HG03045 (cell line): ENCODE measurements around the gene IRAK2.
"Not testable (repeated sequence)": the region's sequence is repeated elsewhere in the genome, so short reads cannot be mapped to it uniquely, and the experiment has no call there.

Experiments
- ATAC-seq: cut with Tn5 transposase; IDR thresholded peaks from one replicate; pipeline ENCODE4 v1.9.1; 2021; ENCODE audit warnings: mild to moderate bottlenecking, moderate library complexity; ENCODE audit not compliant: unreplicated experiment

The IRAK2 gene, protein sequence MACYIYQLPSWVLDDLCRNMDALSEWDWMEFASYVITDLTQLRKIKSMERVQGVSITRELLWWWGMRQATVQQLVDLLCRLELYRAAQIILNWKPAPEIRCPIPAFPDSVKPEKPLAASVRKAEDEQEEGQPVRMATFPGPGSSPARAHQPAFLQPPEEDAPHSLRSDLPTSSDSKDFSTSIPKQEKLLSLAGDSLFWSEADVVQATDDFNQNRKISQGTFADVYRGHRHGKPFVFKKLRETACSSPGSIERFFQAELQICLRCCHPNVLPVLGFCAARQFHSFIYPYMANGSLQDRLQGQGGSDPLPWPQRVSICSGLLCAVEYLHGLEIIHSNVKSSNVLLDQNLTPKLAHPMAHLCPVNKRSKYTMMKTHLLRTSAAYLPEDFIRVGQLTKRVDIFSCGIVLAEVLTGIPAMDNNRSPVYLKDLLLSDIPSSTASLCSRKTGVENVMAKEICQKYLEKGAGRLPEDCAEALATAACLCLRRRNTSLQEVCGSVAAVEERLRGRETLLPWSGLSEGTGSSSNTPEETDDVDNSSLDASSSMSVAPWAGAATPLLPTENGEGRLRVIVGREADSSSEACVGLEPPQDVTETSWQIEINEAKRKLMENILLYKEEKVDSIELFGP

DNA sequence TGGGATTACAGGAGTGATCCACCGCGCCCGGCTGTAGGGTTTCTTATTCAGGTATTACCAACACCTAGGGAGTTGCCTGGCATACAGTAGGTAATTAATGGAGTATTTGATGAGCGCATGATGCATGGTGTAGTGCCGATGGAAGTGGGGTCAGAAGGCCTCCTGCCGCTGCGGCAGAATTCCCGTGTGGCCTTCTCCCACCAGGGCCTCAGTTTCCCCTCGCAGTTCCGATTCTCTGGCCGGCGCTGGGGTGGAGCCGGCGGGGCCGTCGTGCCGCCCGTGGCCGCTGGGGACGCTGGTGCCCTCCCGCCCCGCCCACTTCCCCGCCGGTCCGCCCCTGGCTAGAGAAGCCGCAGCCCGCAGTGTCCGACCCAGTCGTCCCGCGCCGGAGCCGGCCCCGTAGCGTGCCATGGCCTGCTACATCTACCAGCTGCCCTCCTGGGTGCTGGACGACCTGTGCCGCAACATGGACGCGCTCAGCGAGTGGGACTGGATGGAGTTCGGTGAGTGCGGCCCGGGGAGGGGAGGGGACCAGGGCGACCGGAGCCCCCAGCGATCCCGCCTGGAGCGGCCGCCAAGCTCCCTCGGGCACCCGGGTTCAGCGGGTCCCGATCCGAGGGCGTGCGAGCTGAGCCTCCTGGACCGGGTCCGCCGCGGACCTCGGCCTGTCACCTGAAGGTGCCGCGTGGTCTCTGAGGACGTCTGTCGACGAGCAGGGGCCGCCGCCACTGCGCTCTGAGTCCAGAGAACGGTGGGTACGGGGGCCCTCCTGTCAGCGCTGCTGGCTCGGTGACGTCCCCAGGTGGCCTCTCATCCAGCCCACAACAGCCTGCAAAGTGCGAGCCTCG lies at the start of gene IRAK2:
IRAK2 (plus strand) TSS at position 374 of the 848 bp plus-strand sequence; CDS start at position 410, 36 bp downstream.
- peak; percentile 85 for ATAC-seq

DNA sequence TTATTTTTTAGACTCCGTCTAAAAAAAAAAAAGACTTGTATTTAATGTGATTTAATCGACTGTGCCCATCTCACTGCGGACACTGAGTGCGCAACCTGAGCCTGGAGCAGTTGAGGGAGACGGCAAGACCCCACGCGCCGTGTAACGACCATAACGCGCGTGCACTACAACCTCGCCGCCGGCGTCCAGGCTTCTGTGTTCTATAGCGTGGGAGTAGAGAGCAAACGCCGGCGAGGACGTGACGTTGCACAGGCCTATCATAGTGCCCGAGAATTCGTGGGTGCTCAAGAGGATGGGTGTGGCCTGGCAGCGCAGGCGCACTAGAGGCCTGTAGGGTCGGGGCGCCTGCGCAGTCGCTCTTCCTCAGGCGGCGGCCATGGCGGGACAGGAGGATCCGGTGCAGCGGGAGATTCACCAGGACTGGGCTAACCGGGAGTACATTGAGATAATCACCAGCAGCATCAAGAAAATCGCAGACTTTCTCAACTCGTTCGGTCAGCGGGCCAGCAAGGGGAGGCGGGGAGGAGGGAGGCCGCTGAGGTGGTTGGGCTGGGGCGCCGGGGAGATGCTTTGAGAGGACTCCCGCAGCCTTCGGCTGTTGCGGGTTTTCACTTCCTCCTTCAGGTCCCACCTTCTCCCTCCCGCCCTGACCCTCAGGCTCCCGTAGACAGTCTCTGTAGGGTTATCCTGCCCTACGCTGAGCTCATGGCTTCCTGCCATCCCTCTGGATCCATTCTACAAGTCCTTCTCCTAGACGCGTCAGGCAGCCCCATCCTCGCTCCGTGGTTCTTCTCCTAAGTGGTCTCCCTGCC lies 49.2 kb upstream of the IRAK2 start, which contains the start of gene BRK1:
BRK1 (plus strand) TSS at position 350 of the 812 bp plus-strand sequence; CDS start at position 377, 27 bp downstream.
- peak; percentile 94 for ATAC-seq

DNA sequence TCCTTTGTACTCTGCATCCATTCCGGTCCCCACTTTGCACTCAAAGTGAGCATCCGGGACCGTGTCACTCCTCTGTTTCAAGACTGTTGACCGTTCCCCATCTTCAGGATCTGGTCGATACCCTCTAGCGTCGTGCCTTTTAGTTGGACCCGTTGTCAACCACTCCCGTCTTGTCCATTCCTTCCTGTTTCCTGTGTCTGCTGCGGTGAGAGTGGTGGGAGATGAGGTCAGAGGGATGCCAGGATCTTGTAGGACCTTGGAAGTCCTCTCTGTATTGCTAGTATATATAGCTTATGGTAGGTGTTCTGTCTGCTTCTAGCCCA lies 48.6 kb upstream of the IRAK2 start:
- ATAC-seq, result no peak

DNA sequence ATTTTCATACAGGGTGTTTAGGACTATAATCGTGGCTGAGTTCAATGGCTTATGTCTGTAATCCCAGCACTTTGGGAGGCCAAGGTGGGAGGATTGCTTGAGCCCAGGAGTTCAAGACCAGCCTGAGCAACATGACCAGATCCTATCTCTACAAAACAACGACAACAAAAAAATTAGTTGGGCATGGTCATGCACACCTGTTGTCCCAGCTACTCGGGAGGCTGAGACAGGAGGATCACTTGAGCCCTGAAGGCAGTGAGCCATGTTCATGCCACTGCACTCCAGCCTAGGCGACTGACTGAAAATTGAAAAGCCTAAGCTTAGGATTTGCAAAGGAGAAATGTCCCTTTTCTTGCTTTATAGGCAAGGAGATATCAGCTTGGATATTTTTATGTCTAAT lies 47.8 kb upstream of the IRAK2 start:
- ATAC-seq, result no peak

DNA sequence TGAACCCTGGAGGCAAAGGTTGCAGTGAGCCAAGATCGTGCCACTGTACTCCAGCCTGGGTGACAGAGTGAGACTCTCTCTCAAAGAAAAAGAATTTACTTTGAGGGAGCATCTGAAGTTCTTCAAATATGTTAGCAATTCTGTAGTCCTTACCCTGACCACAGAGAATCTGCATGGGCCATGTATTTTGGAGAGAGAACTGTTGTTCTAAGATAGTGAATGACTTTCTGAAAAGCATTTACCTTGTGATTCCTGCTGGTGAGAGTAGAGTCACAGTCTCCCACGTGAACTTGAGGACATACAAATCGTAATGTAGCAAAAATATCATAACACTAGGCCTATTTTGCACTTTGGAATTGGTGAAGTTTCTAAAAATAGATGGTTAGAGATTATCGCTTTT lies 45.3 kb upstream of the IRAK2 start:
- ATAC-seq, result no peak

DNA sequence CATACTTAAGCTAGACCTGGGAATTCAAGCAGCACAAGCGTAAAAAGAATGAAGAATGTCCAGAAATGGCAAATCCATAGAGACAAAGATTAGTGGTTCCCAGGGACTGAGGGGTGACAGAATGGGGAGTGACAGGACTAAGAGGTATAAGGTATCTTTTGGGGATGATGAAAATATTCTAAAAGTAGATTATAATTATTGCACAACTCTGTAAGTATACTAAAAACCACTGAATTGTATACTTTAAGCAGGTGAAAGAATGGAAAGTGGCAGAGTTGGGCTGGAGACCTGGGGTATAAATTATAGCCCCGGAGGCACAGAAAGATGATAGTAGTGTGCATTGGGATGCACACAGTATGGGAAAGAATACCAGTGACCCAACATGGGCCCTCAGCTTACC lies 43.7 kb upstream of the IRAK2 start:
- no peak for ATAC-seq

DNA sequence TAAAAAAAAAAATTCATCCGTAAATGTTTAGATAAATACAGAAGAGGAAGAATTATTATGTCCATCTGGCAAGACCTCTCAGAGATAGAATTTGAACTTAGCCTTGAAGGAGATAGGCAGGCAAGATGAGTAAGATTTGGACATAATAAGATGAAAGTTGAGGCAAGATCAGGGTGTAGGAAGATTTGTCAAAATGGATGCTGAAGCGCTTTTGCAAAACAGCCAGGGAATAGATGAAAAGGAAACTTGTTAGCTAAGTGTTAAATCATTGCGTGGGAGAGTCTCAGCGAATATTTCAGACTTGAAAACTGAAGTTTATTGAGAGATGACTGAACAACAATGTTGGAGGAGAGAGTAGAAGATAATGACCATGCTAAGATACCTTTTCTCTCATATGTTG lies 42.0 kb upstream of the IRAK2 start:
- ATAC-seq, result no peak

DNA sequence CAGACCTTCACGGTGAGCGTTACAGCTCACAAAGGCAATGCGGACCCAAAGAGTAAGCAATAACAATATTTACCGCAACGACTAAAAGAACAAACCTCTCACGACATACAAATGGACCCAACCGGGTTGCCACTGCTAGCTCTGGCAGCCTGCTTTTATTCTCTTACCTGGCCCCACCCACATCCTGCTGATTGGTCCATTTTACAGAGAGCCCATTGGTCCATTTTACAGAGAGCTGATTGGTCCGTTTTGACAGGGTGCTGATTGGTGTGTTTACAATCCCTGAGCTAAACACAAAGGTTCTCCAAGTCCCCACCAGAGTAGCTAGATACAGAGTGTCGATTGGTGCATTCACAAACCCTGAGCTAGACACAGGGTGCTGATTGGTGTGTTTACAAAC lies 28.8 kb upstream of the IRAK2 start:
- ATAC-seq, result not testable (repeated sequence)

DNA sequence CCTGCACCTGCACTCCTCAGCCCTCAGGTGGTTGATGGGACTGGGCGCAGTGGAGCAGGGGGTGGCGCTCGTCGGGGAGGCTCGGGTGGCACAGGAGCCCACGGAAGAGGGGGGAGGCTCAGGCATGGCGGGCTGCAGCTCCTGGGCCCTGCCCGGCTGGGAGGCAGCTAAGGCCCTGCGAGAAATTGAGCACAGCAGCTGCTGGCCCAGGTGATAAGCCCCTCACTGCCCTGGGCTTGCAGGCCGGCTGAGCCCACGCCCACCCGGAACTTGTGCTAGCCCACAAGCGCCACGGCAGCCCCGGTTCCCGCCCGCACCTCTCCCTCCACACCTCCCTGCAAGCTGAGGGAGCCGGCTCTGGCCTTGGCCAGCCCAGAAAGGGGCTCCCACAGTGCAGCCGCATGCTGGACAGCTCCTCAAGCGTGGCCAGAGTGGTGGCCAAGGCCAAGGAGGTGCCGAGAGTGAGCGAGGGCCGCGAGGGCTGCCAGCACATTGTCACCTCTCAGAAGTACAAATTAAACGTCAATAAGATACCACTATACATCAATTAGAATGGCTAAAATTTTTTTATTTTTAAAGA lies 28.2 kb upstream of the IRAK2 start:
- no peak for ATAC-seq

DNA sequence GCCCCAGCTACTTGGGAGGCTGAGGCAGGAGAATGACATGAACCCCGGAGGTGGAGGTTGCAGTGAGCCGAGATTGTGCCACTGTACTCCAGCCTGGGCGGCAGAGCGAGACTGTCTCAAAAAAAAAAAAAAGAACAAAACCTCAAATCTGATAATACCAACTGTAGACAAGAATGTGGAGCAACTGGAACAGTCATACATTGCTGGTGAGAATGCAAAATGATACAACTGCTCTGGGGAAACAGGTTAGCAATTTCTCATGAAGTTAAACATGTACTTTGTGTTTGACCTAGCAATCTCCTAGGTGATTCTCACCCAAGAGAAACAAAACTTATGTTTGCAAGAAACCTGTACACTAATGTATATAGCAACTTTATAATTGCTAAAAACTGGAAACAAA lies 27.5 kb upstream of the IRAK2 start:
- ATAC-seq, result no peak

DNA sequence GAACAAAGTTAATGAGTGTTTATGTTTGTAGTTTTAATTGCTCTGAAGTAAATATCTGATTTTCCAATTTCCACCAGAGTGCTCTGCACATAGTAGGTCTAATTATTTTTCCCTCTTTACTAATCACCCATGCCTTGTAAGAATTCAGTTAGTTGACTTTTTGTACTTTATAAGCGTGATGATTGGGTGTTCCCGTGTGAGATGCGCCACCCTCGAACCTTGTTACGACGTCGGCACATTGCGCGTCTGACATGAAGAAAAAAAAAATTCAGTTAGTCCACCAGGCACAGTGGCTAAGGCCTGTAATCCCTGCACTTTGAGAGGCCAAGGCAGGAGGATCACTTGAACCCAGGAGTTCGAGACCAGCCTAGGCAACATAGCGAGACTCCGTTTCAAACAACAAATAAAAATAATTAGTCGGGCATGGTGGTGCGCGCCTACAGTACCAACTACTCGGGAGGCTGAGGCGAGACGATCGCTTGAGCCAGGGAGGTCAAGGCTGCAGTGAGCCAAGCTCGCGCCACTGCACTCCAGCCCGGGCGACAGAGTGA lies 23.6 kb upstream of the IRAK2 start:
- no peak for ATAC-seq

DNA sequence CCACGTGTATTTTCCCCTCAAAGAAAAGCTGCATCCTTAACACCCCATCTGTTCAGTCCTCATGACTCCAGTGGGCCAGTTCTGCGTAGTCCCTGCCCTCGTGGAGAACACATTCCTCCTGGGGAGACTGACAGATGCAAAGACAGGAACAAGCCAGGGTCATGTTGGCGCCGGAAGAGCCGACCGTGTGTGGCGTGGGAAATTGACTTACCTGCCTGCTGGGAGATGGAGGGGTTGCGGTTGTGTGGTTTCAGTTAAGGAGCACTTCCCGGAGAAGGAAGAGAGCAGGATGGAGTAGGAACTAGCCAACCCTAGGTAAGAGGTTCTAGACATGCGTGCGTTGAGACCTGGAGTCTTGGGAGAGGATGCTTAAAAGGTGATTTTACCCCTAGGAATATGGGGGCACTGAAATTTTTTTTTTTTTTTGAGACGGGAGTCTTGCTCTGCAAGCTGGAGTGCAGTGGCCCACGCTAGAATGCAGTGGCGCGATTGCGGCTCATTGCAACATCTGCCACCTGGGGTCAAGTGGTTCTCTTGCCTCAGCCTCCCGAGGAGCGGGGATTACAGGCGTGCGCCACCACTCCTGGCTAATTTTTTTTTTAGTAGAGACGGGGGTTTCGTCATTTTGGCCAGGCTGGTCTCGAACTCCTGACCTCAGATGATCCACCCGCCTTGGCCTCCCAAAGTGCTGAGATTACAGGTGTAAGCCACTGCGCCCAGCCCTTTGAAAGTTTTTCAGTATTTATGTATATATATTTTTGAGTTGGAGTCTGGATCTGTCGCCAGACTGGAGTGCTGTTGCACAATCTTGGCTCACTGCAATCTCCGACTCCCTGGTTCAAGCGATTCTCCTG lies 21.8 kb upstream of the IRAK2 start:
- ATAC-seq, result no peak

DNA sequence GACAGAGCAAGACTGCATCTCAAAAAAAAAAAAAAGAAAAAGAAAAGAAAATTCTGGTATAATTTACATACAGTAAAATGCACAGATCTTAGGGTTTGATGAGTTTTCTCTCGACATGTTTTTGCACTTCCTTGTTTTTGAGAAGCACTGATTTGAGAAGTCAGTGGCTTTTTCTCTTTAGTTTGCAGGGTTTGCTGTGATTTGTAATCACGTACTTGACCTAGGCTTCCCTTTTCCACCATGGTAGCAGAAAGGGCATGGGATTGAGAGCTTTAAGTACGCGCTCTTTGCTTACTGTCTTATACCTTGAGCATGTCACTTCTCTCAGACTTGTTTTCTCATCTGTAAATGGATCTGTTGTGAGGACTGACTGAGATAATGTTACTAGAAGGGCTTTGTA lies 19.0 kb upstream of the IRAK2 start:
- no peak for ATAC-seq

DNA sequence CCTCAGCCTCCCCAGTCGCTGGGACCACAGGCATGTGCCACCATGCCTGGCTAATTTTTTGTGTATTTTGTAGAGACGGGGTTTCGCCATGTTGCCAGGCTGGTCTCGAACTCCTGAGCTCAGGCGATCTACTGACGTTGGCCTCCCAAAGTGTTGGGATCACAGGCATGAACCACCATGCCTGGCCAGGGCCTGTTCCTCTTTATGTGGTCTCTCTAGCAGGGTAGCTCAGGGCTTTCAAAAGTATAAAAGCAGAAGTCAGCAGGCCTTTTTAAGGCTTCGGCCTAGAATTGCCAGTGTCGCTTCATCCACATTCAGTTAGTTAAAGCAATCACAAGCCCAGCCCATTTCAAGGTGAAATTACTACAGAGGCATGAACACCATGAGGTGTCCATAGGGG lies 15.5 kb upstream of the IRAK2 start:
- no peak for ATAC-seq

DNA sequence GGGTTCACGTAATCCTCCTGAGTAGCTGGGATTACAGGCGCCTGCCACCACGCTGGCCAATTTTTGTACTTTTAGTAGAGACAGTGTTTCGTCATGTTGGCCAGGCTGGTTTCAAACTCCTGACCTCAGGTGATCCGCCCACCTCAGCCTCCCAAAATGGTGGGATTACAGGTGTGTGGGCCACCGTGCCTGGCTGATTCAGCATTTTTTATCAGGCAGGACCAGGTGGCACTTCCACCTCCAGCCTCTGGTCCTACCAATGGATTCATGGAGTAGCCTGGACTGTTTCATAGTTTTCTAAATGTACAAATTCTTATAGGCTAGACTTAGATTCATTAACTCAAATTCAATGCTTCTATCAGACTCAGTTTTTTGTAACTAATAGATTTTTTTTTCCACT lies 13.7 kb upstream of the IRAK2 start:
- ATAC-seq, result no peak

DNA sequence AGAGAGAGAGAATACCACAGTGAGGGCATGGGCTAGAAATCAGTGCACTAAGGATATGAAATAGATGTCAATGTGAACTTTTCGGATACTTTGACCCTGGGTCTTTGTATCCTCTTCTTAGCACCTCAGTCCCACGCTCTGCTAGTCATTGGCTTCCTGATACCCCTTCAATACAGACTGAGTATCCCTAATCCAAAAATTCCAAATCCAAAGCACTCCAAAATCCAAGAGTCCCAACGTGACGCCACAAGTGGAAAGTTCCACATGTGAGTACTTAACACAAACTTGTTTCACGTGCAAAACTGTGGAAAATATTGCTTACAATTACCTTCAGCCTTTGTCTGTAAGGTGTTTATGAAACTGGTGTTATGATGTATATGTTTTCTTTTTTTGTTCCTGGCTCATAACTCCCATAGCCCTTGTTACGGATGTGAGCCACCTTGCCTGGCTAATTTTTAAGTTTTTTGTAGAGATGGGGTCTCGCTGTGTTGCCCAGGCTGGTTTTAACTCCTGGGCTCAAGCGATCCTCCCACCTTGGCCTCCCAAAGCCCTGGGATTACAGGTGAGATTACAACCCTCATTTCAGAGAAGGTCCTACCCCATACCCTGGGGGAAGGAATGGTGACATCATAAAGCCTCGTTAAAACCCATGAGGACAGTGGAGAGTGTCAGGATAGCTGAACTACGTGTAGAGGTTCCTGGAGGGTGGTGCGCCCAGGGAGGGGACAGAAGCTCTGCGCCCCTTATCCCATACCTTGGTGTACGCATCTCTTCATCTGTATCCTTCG lies 10.2 kb upstream of the IRAK2 start:
- no peak for ATAC-seq

DNA sequence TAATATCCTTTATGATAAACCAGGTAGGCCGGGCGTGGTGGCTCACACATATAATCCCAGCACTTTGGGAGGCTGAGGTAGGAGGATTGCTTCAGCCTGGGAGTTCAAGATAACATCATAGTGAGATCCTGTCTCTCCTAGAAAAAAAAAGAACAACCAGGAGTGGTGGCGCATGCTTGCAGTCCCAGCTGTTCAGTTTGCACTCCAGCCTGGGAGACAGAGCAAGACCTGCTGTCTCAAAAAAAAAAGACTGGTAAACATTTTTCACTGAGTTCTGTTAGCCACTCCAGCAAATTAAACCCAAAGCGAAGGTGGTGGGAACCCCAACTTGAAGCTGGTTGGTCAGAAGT lies 9.6 kb upstream of the IRAK2 start:
- ATAC-seq, result no peak

DNA sequence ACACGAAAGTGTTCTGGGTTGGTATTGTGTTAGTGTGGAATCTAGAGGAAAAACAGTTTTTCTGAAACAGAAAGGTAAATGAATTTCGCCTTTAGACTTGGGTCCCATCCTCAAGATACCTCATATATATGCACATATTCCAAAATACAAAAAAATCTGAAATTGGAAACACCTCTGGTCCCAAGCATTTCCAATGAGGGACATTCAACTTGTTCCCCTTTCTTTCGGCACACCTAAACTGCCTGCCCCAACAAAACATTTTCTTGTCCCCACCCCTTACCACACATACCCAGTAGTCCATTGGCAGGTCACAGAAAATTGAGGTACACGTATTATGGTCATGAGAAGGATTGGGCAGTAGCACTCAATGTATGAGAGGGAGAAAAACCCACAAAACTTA lies 9.1 kb upstream of the IRAK2 start:
- no peak for ATAC-seq

DNA sequence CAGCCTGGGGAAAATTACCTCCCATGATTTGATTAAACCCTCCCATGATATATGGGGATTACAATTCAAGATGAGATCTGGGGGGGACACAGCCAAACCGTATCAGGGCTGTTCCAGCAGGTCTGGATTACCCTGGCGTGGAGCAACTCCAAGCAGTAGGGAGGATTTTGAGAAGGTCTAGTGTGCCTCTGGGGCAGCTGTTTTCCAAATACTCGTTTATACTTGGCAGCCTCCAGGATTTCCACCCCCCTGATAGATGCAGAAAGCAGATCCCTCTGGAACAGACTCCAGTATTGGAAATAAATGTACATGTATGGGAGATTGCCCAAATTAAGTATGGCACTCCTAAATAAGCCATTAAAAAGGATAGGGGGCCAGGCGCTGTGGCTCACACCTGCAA lies 7.7 kb upstream of the IRAK2 start:
- ATAC-seq, result no peak
